H9 (cell line): ENCODE data around the gene WHRN. TPM values are rescaled to one million over a fixed set of nuclear protein-coding genes. Genes with fewer than 3 reads are reported as not detected.

Experiments used
- DNase-seq: peaks from one replicate; pipeline ENCODE4 v3.0.0-alpha.2; 2017
- H2AFZ ChIP-seq: one replicate; pipeline ENCODE4 v1.6.1; 2013; ENCODE audit warnings: mild to moderate bottlenecking, low read length, control low read depth, moderate library complexity
- H2AK5ac ChIP-seq: 2 replicates; pipeline ENCODE4 v1.6.1; 2013; ENCODE audit warnings: low read length, control low read depth, mixed read lengths; ENCODE audit not compliant: insufficient read length
- H2BK120ac ChIP-seq: one replicate; pipeline ENCODE4 v1.6.1; 2013; ENCODE audit warnings: low read depth, mild to moderate bottlenecking, low read length, control low read depth, inconsistent platforms; ENCODE audit not compliant: poor library complexity, severe bottlenecking
- H2BK12ac ChIP-seq: 2 replicates; pipeline ENCODE4 v1.6.1; 2013; ENCODE audit warnings: low read length, control low read depth, mixed read lengths, low read depth; ENCODE audit not compliant: insufficient read length
- H2BK15ac ChIP-seq: 2 replicates; pipeline ENCODE4 v1.6.1; 2013; ENCODE audit warnings: low read depth, low read length, control low read depth
- H2BK20ac ChIP-seq: one replicate; pipeline ENCODE4 v1.6.1; 2013; ENCODE audit warnings: low read depth, mild to moderate bottlenecking, low read length, control low read depth, inconsistent platforms; ENCODE audit not compliant: poor library complexity, severe bottlenecking
- H2BK5ac ChIP-seq: 2 replicates; pipeline ENCODE4 v1.6.1; 2013; ENCODE audit warnings: low read length, control low read depth, mixed read lengths; ENCODE audit not compliant: insufficient read length
- H3K14ac ChIP-seq: 2 replicates; pipeline ENCODE4 v1.6.1; 2013; ENCODE audit warnings: low read length, control low read depth; ENCODE audit not compliant: insufficient read depth
- H3K18ac ChIP-seq: 2 replicates; pipeline ENCODE4 v1.6.1; 2013; ENCODE audit warnings: low read depth, mild to moderate bottlenecking, mixed read lengths, low read length, control low read depth; ENCODE audit not compliant: insufficient read length
- H3K23ac ChIP-seq: 2 replicates; pipeline ENCODE4 v1.6.1; 2013; ENCODE audit warnings: low read length, control low read depth, mixed read lengths, low read depth; ENCODE audit not compliant: insufficient read length
- H3K23me2 ChIP-seq: 2 replicates; pipeline ENCODE4 v1.6.1; 2013; ENCODE audit warnings: low read depth, mild to moderate bottlenecking, mixed read lengths, low read length, control low read depth; ENCODE audit not compliant: insufficient read length, poor library complexity, severe bottlenecking
- H3K27ac ChIP-seq: 2 replicates; pipeline ENCODE4 v1.5.1; 2013; ENCODE audit warnings: low read length, control low read depth, mixed read lengths, low read depth; ENCODE audit not compliant: insufficient read length
- H3K27me3 ChIP-seq: 2 replicates; pipeline ENCODE4 v1.6.1; 2013; ENCODE audit warnings: low read length, control low read depth, inconsistent platforms; ENCODE audit not compliant: insufficient read depth
- H3K4ac ChIP-seq: 2 replicates; pipeline ENCODE4 v1.6.1; 2013; ENCODE audit warnings: low read depth, mild to moderate bottlenecking, control low read depth, inconsistent platforms, low read length, moderate library complexity
- H3K4me1 ChIP-seq: 2 replicates; pipeline ENCODE4 v1.6.1; 2013; ENCODE audit warnings: low read length, control low read depth, inconsistent platforms; ENCODE audit not compliant: insufficient read depth
- H3K4me2 ChIP-seq: 2 replicates; pipeline ENCODE4 v1.6.1; 2013; ENCODE audit warnings: low read length, control low read depth, mixed read lengths; ENCODE audit not compliant: insufficient read length, insufficient read depth
- H3K56ac ChIP-seq: 2 replicates; pipeline ENCODE4 v1.6.1; 2013; ENCODE audit warnings: low read depth, mild to moderate bottlenecking, mixed read lengths, low read length, control low read depth; ENCODE audit not compliant: insufficient read length
- H3K79me1 ChIP-seq: 2 replicates; pipeline ENCODE4 v1.6.1; 2013; ENCODE audit warnings: low read depth, mild to moderate bottlenecking, moderate library complexity, low read length, control low read depth, inconsistent platforms; ENCODE audit not compliant: insufficient read depth, poor library complexity, severe bottlenecking
- H3K79me2 ChIP-seq: 2 replicates; pipeline ENCODE4 v1.6.1; 2013; ENCODE audit warnings: low read length, control low read depth, inconsistent platforms; ENCODE audit not compliant: insufficient read depth
- H3K9ac ChIP-seq: 2 replicates; pipeline ENCODE4 v1.6.1; 2013; ENCODE audit warnings: low read length, control low read depth, mixed read lengths; ENCODE audit not compliant: insufficient read length; ENCODE audit errors: extremely low read depth
- H3K9me3 ChIP-seq: one replicate; pipeline ENCODE4 v1.6.1; 2013; ENCODE audit warnings: low read depth, low read length, inconsistent platforms; ENCODE audit not compliant: control insufficient read depth
- H3T11ph ChIP-seq: one replicate; pipeline ENCODE4 v1.6.1; 2013; ENCODE audit warnings: mild to moderate bottlenecking, low read length, control low read depth, inconsistent platforms
- H4K20me1 ChIP-seq: one replicate; pipeline ENCODE4 v1.6.1; 2013; ENCODE audit not compliant: control insufficient read depth, insufficient read length, insufficient read depth
- H4K5ac ChIP-seq: 2 replicates; pipeline ENCODE4 v1.6.1; 2013; ENCODE audit warnings: low read depth, mild to moderate bottlenecking, mixed read lengths, low read length, control low read depth; ENCODE audit not compliant: insufficient read length
- H4K8ac ChIP-seq: replicated peaks from 2 replicates; pipeline ENCODE4 v1.6.1; 2013; ENCODE audit warnings: low read length, control low read depth, mixed read lengths, low read depth; ENCODE audit not compliant: insufficient read length
- H4K91ac ChIP-seq: 2 replicates; pipeline ENCODE4 v1.6.1; 2013; ENCODE audit warnings: low read depth, mild to moderate bottlenecking, moderate library complexity, mixed read lengths, low read length, control low read depth; ENCODE audit not compliant: insufficient read length
- H3K27ac Mint-ChIP-seq, 3 experiments: 2 replicates in 2 of 3; 3 replicates in 1 of 3; pipeline ENCODE4 v1.8.0; 2020 to 2021; ENCODE audit warnings: mixed read lengths in 3 of 3, mild to moderate bottlenecking in 1 of 3, moderate library complexity in 1 of 3
- H3K27me3 Mint-ChIP-seq: 2 replicates; pipeline ENCODE4 v1.8.0; 2021; ENCODE audit warnings: low read depth, mild to moderate bottlenecking, moderate library complexity, mixed read lengths
- H3K36me3 Mint-ChIP-seq, 3 experiments: 2 replicates in 2 of 3; 3 replicates in 1 of 3; pipeline ENCODE4 v1.8.0; 2020 to 2021; ENCODE audit warnings: low read depth in 3 of 3, mixed read lengths in 3 of 3; ENCODE audit not compliant: insufficient read depth in 1 of 3
- H3K4me1 Mint-ChIP-seq, 2 experiments: 2 replicates each; pipeline ENCODE4 v1.8.0; 2020; ENCODE audit warnings: mixed read lengths in 2 of 2
- H3K4me3 Mint-ChIP-seq, 2 experiments: 2 replicates in 1 of 2; 3 replicates in 1 of 2; pipeline ENCODE4 v1.8.0; 2020 to 2021; ENCODE audit warnings: mild to moderate bottlenecking in 2 of 2, mixed read lengths in 2 of 2, moderate library complexity in 1 of 2
- H3K9me3 Mint-ChIP-seq, 2 experiments: 2 replicates in 1 of 2; 3 replicates in 1 of 2; pipeline ENCODE4 v1.8.0; 2020; ENCODE audit warnings: mild to moderate bottlenecking in 2 of 2, mixed read lengths in 2 of 2, moderate library complexity in 1 of 2
- CTCF ChIP-seq: fragments of 200-600 bp; sonication (generic); conservative IDR thresholded peaks from 3 replicates; pipeline ENCODE4 v1.8.0; 2021; ENCODE audit warnings: antibody characterized with exemption, mild to moderate bottlenecking
- WGBS: extraction: QIAGEN DNeasy Blood & Tissue Kit; methylation state at CpG from one replicate; pipeline ENCODE4 v1.1.7; 2013; ENCODE audit warnings: missing lambda C conversion rate, low lambda C conversion rate, mixed read lengths; ENCODE audit not compliant: insufficient read length; ENCODE audit errors: extremely low coverage; 5-methylcytosine and 5-hydroxymethylcytosine counted together
- total RNA-seq: library from RNA; stranded (reverse); gene quantifications from 2 replicates; pipeline ENCODE4 v1.2.1, GENCODE V29; 2021

The WHRN gene
- total RNA-seq, 1 experiment from 2014 or later: 2.2 TPM

GRCh38 chr9:114431003-114431402, 74.3 kb downstream of the WHRN start:
- Histone ChIP-seq H3K27me3 (no peaks in the 10 kb centered on the region; the same call in 1 of the 2 replicates), H3K27ac (no peak overlapping the region), H3T11ph (no peak overlapping the region), H2BK15ac (no peak overlapping the region), H2BK20ac (no peak overlapping the region), H3K56ac (no peak overlapping the region), H2BK120ac (no peak overlapping the region), H2BK12ac (no peak overlapping the region), H2BK5ac (no peak overlapping the region), H3K4me1 (no peaks in the 10 kb centered on the region), H3K23ac (no peak overlapping the region), H4K5ac (no peak overlapping the region), H3K79me2 (no peaks in the 10 kb centered on the region), H3K18ac (no peak overlapping the region), H3K4ac (no peak overlapping the region), H4K20me1 (no peaks in the 10 kb centered on the region), H3K14ac (no peak overlapping the region), H3K4me2 (no peak overlapping the region), H3K9ac (no peak overlapping the region), H4K8ac (no peak overlapping the region), H3K9me3 (no peaks in the 10 kb centered on the region), H2AFZ (no peak overlapping the region), H3K79me1 (no peaks in the 10 kb centered on the region), H3K23me2 (no peaks in the 10 kb centered on the region), H4K91ac (no peak overlapping the region), H2AK5ac (no peak overlapping the region)
- no peaks in the 10 kb centered on the region; a peak in 1 of 7 replicates for H3K36me3 Mint-ChIP-seq
- no peaks in the 10 kb centered on the region for H3K9me3 Mint-ChIP-seq
- no CpG with 5 or more reads among the region's 4 CpGs for WGBS
- DNase-seq: peak; percentile 10
- H3K27ac Mint-ChIP-seq: peak overlapping the region in 1 of 3 experiments; percentile 43; a peak in 1 of 7 replicates
- H3K4me1 Mint-ChIP-seq: peaks cover 0 to 13% of the 10 kb centered on the region in 2 experiments; a peak in 2 of 4 replicates
- TF ChIP-seq CTCF: no peak
- H3K4me3 Mint-ChIP-seq: no peak overlapping the region
- no peaks in the 10 kb centered on the region; the same call in 1 of the 2 replicates for H3K27me3 Mint-ChIP-seq
